GM13976 (cell line): ENCODE results near the gene PTPRA.
"Not testable (repeated sequence)": the region's sequence is repeated elsewhere in the genome, so short reads cannot be mapped to it uniquely, and the experiment has no call there.

Source experiments
- DNase-seq: peaks from one replicate; pipeline ENCODE4 v3.0.0; 2012; ENCODE audit warnings: low spot score
- CTCF ChIP-seq: IDR thresholded peaks from 2 replicates; pipeline ENCODE4 v1.5.1; 2012; ENCODE audit warnings: borderline replicate concordance, mild to moderate bottlenecking; ENCODE audit not compliant: insufficient read depth; ENCODE audit errors: extremely low read depth, missing control alignments, control extremely low read depth
- in situ Hi-C: fragments of 300-500 bp; cut with MboI; formaldehyde crosslinking; loops from one replicate; pipeline ENCODE4 v1.12.0; 2022; ENCODE audit warnings: low sequenced_read_pairs, mixed read lengths, inconsistent platforms; ENCODE audit not compliant: unreplicated experiment

The PTPRA gene

DNA sequence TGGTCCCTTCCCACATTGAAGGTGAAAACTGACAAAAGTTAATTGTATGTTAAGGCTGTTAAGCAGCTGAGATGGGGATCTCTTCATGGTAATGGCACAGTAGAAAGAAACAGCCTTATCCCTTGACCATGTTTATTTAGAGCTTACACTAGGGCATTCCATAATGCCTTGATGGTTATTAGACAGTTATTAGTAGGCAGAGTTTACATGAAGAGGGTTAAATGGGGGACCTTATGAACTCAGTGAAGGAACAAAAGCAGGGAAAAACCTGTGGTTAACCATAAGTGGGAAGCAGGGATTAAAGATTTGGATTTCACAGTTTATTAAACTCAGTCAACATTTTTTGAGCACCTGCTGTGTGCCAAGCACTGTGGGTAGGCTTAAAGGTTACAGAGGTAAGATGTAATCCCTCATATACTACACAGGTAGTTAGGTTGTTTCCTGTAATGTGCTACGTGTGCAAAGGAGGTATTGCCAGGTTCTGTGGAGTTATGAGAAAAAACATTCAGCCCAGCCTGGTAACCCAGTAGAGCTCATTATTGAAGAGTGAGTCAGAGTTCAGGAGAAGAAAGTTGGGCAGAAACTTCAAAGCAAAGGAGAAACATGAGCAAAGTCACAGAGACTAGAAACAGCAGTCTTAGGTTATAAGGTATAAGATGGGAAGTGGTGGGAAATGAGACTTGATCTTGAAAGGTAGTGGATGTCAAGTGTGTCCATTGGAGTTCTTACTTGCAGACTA, 137.9 kb downstream of the PTPRA start:
- DNase-seq = no peak
- TF ChIP-seq CTCF = no peak
- in situ Hi-C loops = no loop called here

DNA sequence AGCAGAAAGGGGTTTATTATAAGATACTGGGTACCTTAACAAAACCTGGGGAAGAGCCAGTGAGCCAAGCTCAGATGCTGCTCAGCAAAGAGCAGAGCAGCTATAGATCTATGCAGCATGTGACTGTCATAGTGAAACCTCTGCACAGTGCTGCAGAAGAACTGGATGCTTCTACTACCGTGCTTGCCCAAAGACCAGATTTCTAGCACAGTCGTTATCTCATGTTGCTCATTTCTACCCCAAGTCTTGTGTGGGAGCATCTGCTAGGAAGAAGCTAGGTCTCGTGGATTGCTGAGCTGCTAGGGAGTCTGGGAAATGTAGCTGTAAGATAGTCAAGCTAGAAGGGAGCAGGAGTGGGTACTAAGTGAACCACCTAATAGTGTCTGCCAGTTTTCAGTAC, 138.5 kb downstream of the PTPRA start:
- no peak for DNase-seq
- in situ Hi-C loops = no loop called here
- TF ChIP-seq CTCF = no peak

GRCh38 chr20:3013771-3014170, 140.5 kb downstream of the PTPRA start:
- no peak for DNase-seq
- no peak for TF ChIP-seq CTCF
- in situ Hi-C loops = no loop called here

DNA sequence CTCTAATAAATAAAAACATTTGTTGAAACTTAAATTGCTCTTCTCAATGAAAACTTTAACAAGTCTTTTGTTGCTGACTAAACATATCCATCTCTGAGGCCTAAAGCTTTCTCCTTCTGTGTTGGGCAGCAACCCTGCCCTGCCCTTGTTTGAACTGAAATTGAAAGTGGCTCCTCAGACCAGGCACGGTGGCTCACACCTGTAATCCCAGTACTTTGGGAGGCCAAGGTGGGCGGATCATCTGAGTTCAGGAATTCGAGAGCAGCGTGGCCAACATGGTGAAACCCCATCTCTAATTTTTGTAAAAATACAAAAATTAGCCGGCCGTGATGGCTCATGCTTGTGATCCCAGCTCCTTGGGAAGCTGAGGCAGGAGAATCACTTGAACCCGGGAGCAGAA, 140.9 kb downstream of the PTPRA start:
- in situ Hi-C loops = no loop called here
- no peak for TF ChIP-seq CTCF
- DNase-seq = no peak

DNA sequence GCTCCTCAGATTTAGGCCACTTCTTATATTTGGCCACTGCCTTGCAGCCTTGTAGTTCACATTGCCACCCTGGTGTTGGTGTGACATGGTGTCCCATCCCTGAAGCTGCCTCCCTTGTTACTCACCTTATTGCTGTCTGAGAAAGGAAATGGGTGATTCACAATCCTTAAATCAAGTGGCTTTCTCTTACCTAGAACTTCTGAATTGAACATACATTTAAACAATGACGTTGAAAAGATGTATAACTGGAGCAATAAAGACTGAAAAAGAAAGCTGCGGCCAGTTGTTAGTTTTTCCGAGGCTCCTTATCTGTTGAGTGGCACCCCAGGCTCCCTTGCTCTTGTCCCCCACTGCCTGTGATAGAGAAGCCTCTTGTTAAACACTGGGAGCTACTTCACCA, 141.4 kb downstream of the PTPRA start:
- no peak for TF ChIP-seq CTCF
- in situ Hi-C loops = no loop called here
- DNase-seq = no peak

- in situ Hi-C loops, DNase-seq: not testable (repeated sequence)
Measured at GRCh38 chr20:3015302-3015701, 142.0 kb downstream of the PTPRA start.

GRCh38 chr20:3021327-3021726, 148.0 kb downstream of the PTPRA start:
- no peak for TF ChIP-seq CTCF
- no peak for DNase-seq
- in situ Hi-C loops = no loop called here
